Measurements from ENCODE around the gene ZNF726.

ZNF726 gene

DNA sequence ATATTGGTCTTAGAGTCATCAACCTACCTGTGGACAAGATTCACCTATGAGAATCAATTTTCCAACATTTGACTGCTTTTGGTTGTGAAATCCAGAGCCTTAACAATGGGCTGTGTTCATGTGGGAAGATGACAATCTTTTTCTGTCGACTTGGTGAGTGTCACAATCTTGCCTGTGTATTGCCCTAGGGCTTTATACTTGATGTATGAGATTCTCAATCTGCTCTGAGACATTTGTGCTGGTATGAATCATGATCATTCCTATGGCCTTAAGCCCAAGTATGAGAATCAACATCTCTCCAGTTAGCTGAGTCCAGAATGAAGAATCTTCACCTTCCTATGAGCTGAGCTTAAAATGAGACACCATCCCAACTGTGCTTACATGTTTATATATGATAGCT lies 68.7 kb downstream of the ZNF726 start:
- Histone ChIP-seq H3K27ac (no peak overlapping the region), H3K4me3 (no peak overlapping the region)
- no peak for TF ChIP-seq CTCF (IDR thresholded peaks at IDR 0.05)
- no peak for DNase-seq (ENCODE audit: low spot score)
